LNCAP (cell line): ENCODE data around the gene OR14J1.

Experiments used
- CTCF ChIP-seq: fragments of 450-650 bp; IDR thresholded peaks from 2 replicates; pipeline ENCODE4 v1.5.1; 2017; ENCODE audit warnings: mild to moderate bottlenecking

Gene OR14J1

GRCh38 chr6:29319931-29320330, 18.4 kb downstream of the OR14J1 start:
- TF ChIP-seq CTCF: no peak

GRCh38 chr6:29325777-29326176, 24.3 kb downstream of the OR14J1 start:
- no peak for TF ChIP-seq CTCF

- TF ChIP-seq CTCF: no peak
Observed at GRCh38 chr6:29332676-29333075, 31.2 kb downstream of the OR14J1 start.

- TF ChIP-seq CTCF: no peak
Observed at GRCh38 chr6:29336269-29336668, 34.8 kb downstream of the OR14J1 start.

- no peak for TF ChIP-seq CTCF
Observed at GRCh38 chr6:29345380-29345779, 43.9 kb downstream of the OR14J1 start.

GRCh38 chr6:29354980-29355379, 53.5 kb downstream of the OR14J1 start:
- TF ChIP-seq CTCF: no peak

- TF ChIP-seq CTCF: no peak
Observed at GRCh38 chr6:29355603-29356002, 54.1 kb downstream of the OR14J1 start.
